ENCODE results near the gene GIN1. TPM values are rescaled to one million over a fixed set of nuclear protein-coding genes. Genes with fewer than 3 reads are reported as not detected.

Gene GIN1
- total RNA-seq, 1 experiment from 2014 or later = 7.9 TPM

DNA sequence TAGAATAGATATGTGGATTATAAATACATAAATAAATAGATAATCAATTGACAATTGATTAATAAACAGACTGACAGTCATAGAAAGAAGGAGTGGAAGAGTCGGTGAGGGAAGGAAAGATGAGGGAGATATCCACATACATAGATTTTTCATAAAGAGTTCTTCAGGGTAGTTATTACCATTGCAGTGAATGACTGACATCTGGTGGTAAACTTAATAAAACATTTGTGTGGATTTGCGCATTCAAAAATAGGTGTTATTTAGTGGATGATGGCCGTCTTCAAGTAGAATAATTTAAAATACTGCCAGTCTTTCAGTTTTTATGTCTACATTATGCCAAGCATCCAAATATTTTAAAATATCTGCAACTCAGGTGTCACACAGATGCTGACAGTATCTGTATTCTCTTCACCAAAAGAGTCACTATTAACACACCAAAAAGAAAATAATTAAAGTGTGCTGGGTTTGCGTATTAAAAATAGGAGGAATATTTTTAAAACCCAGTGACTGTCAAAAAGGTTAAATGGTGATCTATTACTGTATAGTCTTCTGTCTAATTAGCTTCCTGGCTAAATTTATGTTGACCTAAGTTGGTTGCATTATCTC, 78.8 kb downstream of the GIN1 start:
- no peak overlapping the region for H2AFZ ChIP-seq
- CTCF ChIA-PET = interaction anchor here (0.6 kb wide), 1 partner anchor 361 kb away, joined by 3 read pairs; no protein-coding TSS in a partner anchor

GRCh38 chr5:103037673-103038455, 82.1 kb downstream of the GIN1 start:
- DNase-seq = no peak
- TF ChIP-seq EZH2 (IDR thresholded peaks at IDR 0.05; ENCODE audit: low read depth) = no peak
- TF ChIP-seq, protein P1, sequence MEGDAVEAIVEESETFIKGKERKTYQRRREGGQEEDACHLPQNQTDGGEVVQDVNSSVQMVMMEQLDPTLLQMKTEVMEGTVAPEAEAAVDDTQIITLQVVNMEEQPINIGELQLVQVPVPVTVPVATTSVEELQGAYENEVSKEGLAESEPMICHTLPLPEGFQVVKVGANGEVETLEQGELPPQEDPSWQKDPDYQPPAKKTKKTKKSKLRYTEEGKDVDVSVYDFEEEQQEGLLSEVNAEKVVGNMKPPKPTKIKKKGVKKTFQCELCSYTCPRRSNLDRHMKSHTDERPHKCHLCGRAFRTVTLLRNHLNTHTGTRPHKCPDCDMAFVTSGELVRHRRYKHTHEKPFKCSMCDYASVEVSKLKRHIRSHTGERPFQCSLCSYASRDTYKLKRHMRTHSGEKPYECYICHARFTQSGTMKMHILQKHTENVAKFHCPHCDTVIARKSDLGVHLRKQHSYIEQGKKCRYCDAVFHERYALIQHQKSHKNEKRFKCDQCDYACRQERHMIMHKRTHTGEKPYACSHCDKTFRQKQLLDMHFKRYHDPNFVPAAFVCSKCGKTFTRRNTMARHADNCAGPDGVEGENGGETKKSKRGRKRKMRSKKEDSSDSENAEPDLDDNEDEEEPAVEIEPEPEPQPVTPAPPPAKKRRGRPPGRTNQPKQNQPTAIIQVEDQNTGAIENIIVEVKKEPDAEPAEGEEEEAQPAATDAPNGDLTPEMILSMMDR (conservative IDR thresholded peaks at IDR 0.05) = no peak
- no peak overlapping the region for H2AFZ ChIP-seq
- no peak overlapping the region for H3K27ac ChIP-seq
- no peak overlapping the region for H3K4me3 ChIP-seq
- ChIA-PET CTCF (no interaction called here), POLR2A (ENCODE audit: unreplicated experiment) (no interaction called here)
- no peaks in the 10 kb centered on the region for H3K27me3 ChIP-seq (ENCODE audit: insufficient read depth, low read depth)
- no peaks in the 10 kb centered on the region for H3K36me3 ChIP-seq (ENCODE audit: low read depth)
- H3K79me2 ChIP-seq (ENCODE audit: low read depth) = no peaks in the 10 kb centered on the region
- no peaks in the 10 kb centered on the region for H3F3A ChIP-seq (ENCODE audit: insufficient read depth, low read depth)
- H3K9me2 ChIP-seq (ENCODE audit: insufficient read depth) = no peaks in the 10 kb centered on the region
- no peak overlapping the region for H3K4me2 ChIP-seq
- no peaks in the 10 kb centered on the region for H4K20me1 ChIP-seq (ENCODE audit: insufficient read depth)
- H3K9me3 ChIP-seq (ENCODE audit: insufficient read depth, low read depth) = 0 out of 2 replicates have a peak, but pooled peaks cover 4% of the 10 kb centered on the region
- intact Hi-C loops (cut with micrococcal nuclease; ENCODE audit: unreplicated experiment) = no loop called here
- BruUV-seq (replicated peaks) = no TSS peak
- H3K4me1 ChIP-seq (replicated peaks; ENCODE audit: insufficient read depth) = 0 out of 2 replicates have a peak, but pooled peaks cover 6% of the 10 kb centered on the region

More for the DNA sequence above, 78.8 kb downstream of the GIN1 start:
- BruUV-seq (replicated peaks) = no TSS peak
- no peak for TF ChIP-seq EZH2 (IDR thresholded peaks at IDR 0.05; ENCODE audit: low read depth)
- TF ChIP-seq, protein P1 (conservative IDR thresholded peaks at IDR 0.05) = peak; percentile 64
- Histone ChIP-seq H3K27me3 (ENCODE audit: insufficient read depth, low read depth) (no peaks in the 10 kb centered on the region), H4K20me1 (ENCODE audit: insufficient read depth) (no peaks in the 10 kb centered on the region), H3K4me1 (replicated peaks; ENCODE audit: insufficient read depth) (0 out of 2 replicates have a peak, but pooled peaks cover 6% of the 10 kb centered on the region), H3K79me2 (ENCODE audit: low read depth) (no peaks in the 10 kb centered on the region), H3F3A (ENCODE audit: insufficient read depth, low read depth) (no peaks in the 10 kb centered on the region), H3K9me2 (ENCODE audit: insufficient read depth) (no peaks in the 10 kb centered on the region), H3K36me3 (ENCODE audit: low read depth) (no peaks in the 10 kb centered on the region), H3K27ac (no peak overlapping the region), H3K9me3 (ENCODE audit: insufficient read depth, low read depth) (0 out of 2 replicates have a peak, but pooled peaks cover 4% of the 10 kb centered on the region), H3K4me2 (no peak overlapping the region), H3K4me3 (no peak overlapping the region)
- POLR2A ChIA-PET (ENCODE audit: unreplicated experiment) = no interaction called here
- DNase-seq = peak in 1 of 2 experiments; percentile 57
- intact Hi-C loops (cut with micrococcal nuclease; ENCODE audit: unreplicated experiment) = loop anchor here (2.0 to 10.0 kb wide), 6 partner anchors 98 to 504 kb away; no protein-coding TSS in a partner anchor

GRCh38 chr5:103036601-103037000, 83.3 kb downstream of the GIN1 start:
- ChIA-PET POLR2A (ENCODE audit: unreplicated experiment) (no interaction called here), CTCF (no interaction called here)
- no peak overlapping the region for H3K4me3 ChIP-seq
- H2AFZ ChIP-seq = no peak overlapping the region
- H3K9me3 ChIP-seq (ENCODE audit: insufficient read depth, low read depth) = peaks cover 4% of the 10 kb centered on the region; the same call in 1 of the 2 replicates
- 0 out of 2 replicates have a peak, but pooled peaks cover 6% of the 10 kb centered on the region for H3K4me1 ChIP-seq (replicated peaks; ENCODE audit: insufficient read depth)
- DNase-seq = no peak
- H3F3A ChIP-seq (ENCODE audit: insufficient read depth, low read depth) = no peaks in the 10 kb centered on the region
- H3K4me2 ChIP-seq = no peak overlapping the region
- H3K27me3 ChIP-seq (ENCODE audit: insufficient read depth, low read depth) = no peaks in the 10 kb centered on the region
- H3K36me3 ChIP-seq (ENCODE audit: low read depth) = no peaks in the 10 kb centered on the region
- TF ChIP-seq, protein P1 (conservative IDR thresholded peaks at IDR 0.05) = no peak
- no peaks in the 10 kb centered on the region for H4K20me1 ChIP-seq (ENCODE audit: insufficient read depth)
- no peak overlapping the region for H3K27ac ChIP-seq
- no peaks in the 10 kb centered on the region for H3K79me2 ChIP-seq (ENCODE audit: low read depth)
- H3K9me2 ChIP-seq (ENCODE audit: insufficient read depth) = no peaks in the 10 kb centered on the region
- intact Hi-C loops (cut with micrococcal nuclease; ENCODE audit: unreplicated experiment) = no loop called here
- no TSS peak for BruUV-seq (replicated peaks)

Other genes starting within 250 kb of the GIN1 start
- 30.5 and 35.5 TPM in 2 replicates for gene PPIP5K2, start 163 bp upstream of the GIN1 start, total RNA-seq (2021)
- 21.0 and 28.4 TPM in 2 replicates for gene MACIR, start 138.6 kb upstream of the GIN1 start, total RNA-seq (2021)

Measured in PC-9 (cell line).